Ishikawa (cell line): Measurements from ENCODE around the gene HOATZ.

Experiments
- CEBPB ChIP-seq: IDR thresholded peaks from 2 replicates; pipeline ENCODE4 v1.6.1; 2012
- CREB1 ChIP-seq: IDR thresholded peaks from 2 replicates; pipeline ENCODE4 v1.6.1; 2012; ENCODE audit warnings: low read depth
- EGR1 ChIP-seq: IDR thresholded peaks from 2 replicates; pipeline ENCODE4 v1.6.1; 2012
- EP300 ChIP-seq: IDR thresholded peaks from 2 replicates; pipeline ENCODE4 v1.6.1; 2012; ENCODE audit warnings: borderline replicate concordance
- FOXM1 ChIP-seq: IDR thresholded peaks from 2 replicates; pipeline ENCODE4 v1.6.1; 2012; ENCODE audit warnings: low read depth, borderline replicate concordance
- NFIC ChIP-seq: IDR thresholded peaks from 2 replicates; pipeline ENCODE4 v1.6.1; 2012
- RAD21 ChIP-seq: IDR thresholded peaks from 2 replicates; pipeline ENCODE4 v1.6.1; 2012; ENCODE audit warnings: low read depth
- TAF1 ChIP-seq: IDR thresholded peaks from 2 replicates; pipeline ENCODE4 v1.6.1; 2012; ENCODE audit warnings: low read depth, mild to moderate bottlenecking
- TCF12 ChIP-seq: IDR thresholded peaks from 2 replicates; pipeline ENCODE4 v1.6.1; 2012; ENCODE audit warnings: low read depth
- TEAD4 ChIP-seq: IDR thresholded peaks from 2 replicates; pipeline ENCODE4 v1.6.1; 2012
- YY1 ChIP-seq: IDR thresholded peaks from 2 replicates; pipeline ENCODE4 v1.6.1; 2012; ENCODE audit warnings: low read depth
- ZBTB7A ChIP-seq: IDR thresholded peaks from 2 replicates; pipeline ENCODE4 v1.6.1; 2012; ENCODE audit warnings: low read depth
- TF ChIP-seq, protein P1 (sequence below): IDR thresholded peaks from 2 replicates; pipeline ENCODE4 v1.6.1; 2012
- TF ChIP-seq, protein P2 (sequence below): IDR thresholded peaks from 2 replicates; pipeline ENCODE4 v1.6.1; 2012; ENCODE audit warnings: low read depth, mild to moderate bottlenecking
- TF ChIP-seq, protein P3 (sequence below): IDR thresholded peaks from 2 replicates; pipeline ENCODE4 v1.6.1; 2012

The HOATZ gene

DNA sequence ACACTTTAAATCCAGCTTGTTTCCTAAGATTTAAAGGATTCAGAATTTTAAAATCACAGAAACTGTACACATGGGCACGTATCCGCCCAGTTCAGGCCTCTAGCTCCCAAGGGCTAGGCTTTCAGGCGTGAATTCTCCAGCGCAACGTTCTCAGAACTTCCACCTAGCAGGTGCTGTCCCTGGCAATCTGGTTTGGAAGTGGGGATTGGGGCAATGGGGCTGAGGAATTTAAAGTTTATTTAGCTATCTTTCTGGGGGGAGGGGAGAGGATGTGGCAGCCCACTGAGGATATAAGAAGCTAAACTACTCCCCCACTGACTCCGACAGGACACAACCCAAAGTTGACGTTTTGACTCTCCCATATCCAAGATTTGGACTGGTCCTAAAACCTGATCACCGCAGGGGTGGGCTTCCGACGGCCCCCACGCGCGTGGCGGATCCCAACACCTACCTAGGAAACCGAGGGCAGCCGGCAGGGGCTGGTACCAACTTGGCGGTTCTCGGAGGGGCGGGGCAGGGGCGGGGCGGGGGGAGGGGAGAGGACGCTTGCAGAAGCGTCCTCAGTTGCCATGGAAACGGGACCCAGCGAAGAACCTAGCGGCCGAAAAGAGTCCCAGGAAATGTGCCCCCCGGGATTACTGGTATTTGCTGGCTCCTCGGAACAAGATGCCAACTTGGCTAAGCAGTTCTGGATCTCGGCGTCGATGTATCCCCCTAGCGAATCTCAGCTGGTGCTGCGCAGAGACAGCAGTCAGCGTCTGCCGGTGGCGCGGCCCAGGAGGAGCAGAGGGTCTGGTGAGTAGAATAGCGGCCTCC lies at the start of gene HOATZ:
TSS of gene HOATZ (plus strand) at position 563 of the 816 bp plus-strand sequence. CDS start at position 570, 7 bp downstream.
- no peak for TF ChIP-seq CEBPB
- TF ChIP-seq TCF12, result no peak
- TF ChIP-seq RAD21, result no peak
- TF ChIP-seq EP300, result no peak
- TF ChIP-seq TAF1, result no peak
- TF ChIP-seq ZBTB7A, result no peak
- no peak for TF ChIP-seq YY1
- TF ChIP-seq, protein P1, sequence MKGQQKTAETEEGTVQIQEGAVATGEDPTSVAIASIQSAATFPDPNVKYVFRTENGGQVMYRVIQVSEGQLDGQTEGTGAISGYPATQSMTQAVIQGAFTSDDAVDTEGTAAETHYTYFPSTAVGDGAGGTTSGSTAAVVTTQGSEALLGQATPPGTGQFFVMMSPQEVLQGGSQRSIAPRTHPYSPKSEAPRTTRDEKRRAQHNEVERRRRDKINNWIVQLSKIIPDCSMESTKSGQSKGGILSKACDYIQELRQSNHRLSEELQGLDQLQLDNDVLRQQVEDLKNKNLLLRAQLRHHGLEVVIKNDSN, result no peak
- TF ChIP-seq TEAD4, result no peak
- TF ChIP-seq, protein P2, sequence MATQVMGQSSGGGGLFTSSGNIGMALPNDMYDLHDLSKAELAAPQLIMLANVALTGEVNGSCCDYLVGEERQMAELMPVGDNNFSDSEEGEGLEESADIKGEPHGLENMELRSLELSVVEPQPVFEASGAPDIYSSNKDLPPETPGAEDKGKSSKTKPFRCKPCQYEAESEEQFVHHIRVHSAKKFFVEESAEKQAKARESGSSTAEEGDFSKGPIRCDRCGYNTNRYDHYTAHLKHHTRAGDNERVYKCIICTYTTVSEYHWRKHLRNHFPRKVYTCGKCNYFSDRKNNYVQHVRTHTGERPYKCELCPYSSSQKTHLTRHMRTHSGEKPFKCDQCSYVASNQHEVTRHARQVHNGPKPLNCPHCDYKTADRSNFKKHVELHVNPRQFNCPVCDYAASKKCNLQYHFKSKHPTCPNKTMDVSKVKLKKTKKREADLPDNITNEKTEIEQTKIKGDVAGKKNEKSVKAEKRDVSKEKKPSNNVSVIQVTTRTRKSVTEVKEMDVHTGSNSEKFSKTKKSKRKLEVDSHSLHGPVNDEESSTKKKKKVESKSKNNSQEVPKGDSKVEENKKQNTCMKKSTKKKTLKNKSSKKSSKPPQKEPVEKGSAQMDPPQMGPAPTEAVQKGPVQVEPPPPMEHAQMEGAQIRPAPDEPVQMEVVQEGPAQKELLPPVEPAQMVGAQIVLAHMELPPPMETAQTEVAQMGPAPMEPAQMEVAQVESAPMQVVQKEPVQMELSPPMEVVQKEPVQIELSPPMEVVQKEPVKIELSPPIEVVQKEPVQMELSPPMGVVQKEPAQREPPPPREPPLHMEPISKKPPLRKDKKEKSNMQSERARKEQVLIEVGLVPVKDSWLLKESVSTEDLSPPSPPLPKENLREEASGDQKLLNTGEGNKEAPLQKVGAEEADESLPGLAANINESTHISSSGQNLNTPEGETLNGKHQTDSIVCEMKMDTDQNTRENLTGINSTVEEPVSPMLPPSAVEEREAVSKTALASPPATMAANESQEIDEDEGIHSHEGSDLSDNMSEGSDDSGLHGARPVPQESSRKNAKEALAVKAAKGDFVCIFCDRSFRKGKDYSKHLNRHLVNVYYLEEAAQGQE, result no peak
- TF ChIP-seq NFIC, result no peak
- no peak for TF ChIP-seq EGR1
- TF ChIP-seq CREB1, result no peak
- TF ChIP-seq FOXM1, result no peak
- TF ChIP-seq, protein P3, sequence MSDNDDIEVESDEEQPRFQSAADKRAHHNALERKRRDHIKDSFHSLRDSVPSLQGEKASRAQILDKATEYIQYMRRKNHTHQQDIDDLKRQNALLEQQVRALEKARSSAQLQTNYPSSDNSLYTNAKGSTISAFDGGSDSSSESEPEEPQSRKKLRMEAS, result no peak

DNA sequence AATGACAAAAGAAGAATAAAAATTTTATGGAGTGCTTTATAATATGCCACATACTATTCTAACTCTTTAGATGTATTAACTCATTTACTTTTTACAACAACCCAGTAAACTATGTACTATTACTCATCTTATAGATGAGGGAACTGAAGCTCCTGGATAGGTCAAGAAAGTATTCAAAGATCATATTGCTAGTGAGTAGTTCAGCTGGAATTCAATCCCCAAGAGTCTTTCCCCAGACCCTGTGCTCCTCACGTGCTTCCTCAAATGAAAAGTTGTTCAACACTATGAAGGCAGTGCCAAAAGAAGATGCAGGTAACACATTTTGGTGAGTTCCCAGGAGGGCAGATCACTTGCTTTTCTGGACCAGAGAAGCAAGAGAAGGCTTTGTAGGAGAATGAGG lies 49.2 kb upstream of the HOATZ start:
- TF ChIP-seq, protein P1, result no peak
- TF ChIP-seq NFIC, result no peak
- TF ChIP-seq EP300, result no peak
- no peak for TF ChIP-seq TAF1
- no peak for TF ChIP-seq TEAD4
- TF ChIP-seq RAD21, result no peak
- no peak for TF ChIP-seq YY1
- no peak for TF ChIP-seq ZBTB7A
- TF ChIP-seq, protein P3, result no peak
- TF ChIP-seq FOXM1, result no peak
- TF ChIP-seq CREB1, result no peak
- TF ChIP-seq TCF12, result no peak
- TF ChIP-seq, protein P2, result no peak
- no peak for TF ChIP-seq EGR1
- TF ChIP-seq CEBPB, result no peak

DNA sequence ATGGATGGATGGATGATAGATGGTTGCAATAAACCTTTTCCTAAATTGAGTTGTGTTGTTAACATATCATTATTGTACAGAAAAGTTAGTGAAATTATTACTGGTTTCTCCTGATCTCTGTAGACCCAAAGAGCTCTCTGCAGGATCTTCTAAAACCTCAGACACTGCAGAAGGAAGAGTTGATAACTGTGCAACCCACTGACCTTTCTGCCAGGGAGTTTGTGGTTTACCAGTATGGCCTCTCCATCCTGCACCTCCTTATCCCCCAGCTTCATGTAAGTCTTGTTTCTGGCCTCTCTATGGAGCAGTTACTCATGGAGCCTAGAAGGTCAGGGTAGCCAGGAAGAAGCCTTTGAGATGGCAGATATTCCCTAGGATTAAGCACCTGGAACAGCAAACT lies 48.0 kb upstream of the HOATZ start:
- TF ChIP-seq YY1 (no peak), CREB1 (no peak), ZBTB7A (no peak)
- TF ChIP-seq, protein P2, result no peak
- TF ChIP-seq, protein P3, result no peak

DNA sequence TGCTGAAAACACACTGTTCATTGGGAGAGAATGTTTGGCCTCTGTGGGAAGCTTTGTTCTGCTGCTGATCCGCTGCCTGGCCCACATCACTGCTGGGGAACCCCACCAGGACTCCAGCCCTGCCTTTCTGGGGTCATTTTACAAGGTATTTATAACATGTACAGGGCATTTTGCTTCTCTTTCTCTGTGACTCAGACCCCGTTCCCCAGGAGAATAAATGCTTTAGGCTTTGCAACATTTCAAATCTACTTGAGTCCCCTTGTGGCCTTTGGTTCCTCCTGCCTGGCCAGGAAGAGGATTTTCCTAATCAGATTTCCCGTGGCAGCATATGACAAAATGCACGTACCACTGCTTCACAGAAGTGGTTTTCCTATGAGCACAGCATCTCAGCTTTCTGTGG lies 45.4 kb upstream of the HOATZ start:
- TF ChIP-seq NFIC, result no peak
- TF ChIP-seq TAF1, result no peak
- no peak for TF ChIP-seq TCF12
- no peak for TF ChIP-seq EP300
- no peak for TF ChIP-seq ZBTB7A
- TF ChIP-seq CEBPB, result no peak
- no peak for TF ChIP-seq EGR1
- TF ChIP-seq YY1, result no peak
- TF ChIP-seq, protein P2, result no peak
- no peak for TF ChIP-seq CREB1
- TF ChIP-seq, protein P1, result no peak
- no peak for TF ChIP-seq RAD21
- TF ChIP-seq, protein P3, result no peak
